DMS114 treated with DMSO at 0.1 percent for 48 hours (cell line): ENCODE measurements around the gene RAB11FIP4.

ENCODE experiments used
- DNase-seq: peaks from one replicate; lab custom pipeline; 2025; ENCODE audit not compliant: unreplicated experiment; lab: John Stamatoyannopoulos, UW

RAB11FIP4 gene

GRCh38 chr17:31537565-31538011, 146.1 kb downstream of the RAB11FIP4 start:
- DNase-seq: no peak

- DNase-seq: no peak
Observed at GRCh38 chr17:31538080-31538762, 146.7 kb downstream of the RAB11FIP4 start.

GRCh38 chr17:31540602-31541307, 149.3 kb downstream of the RAB11FIP4 start:
- DNase-seq: no peak

- DNase-seq: no peak
Observed at GRCh38 chr17:31541559-31541958, 150.1 kb downstream of the RAB11FIP4 start.

GRCh38 chr17:31544186-31544585, 152.7 kb downstream of the RAB11FIP4 start:
- DNase-seq: no peak

GRCh38 chr17:31546650-31547049, 155.2 kb downstream of the RAB11FIP4 start:
- DNase-seq: no peak

GRCh38 chr17:31548709-31549108, 157.2 kb downstream of the RAB11FIP4 start:
- DNase-seq: no peak

- no peak for DNase-seq
Observed at GRCh38 chr17:31549121-31549524, 157.6 kb downstream of the RAB11FIP4 start.

- DNase-seq: peak; percentile 75
Observed at GRCh38 chr17:31549525-31550388, 158.3 kb downstream of the RAB11FIP4 start.

GRCh38 chr17:31550389-31551056, 159.0 kb downstream of the RAB11FIP4 start:
- DNase-seq: peak; percentile 8

- DNase-seq: no peak
Observed at GRCh38 chr17:31552568-31552967, 161.1 kb downstream of the RAB11FIP4 start.

- DNase-seq: no peak
Observed at GRCh38 chr17:31553506-31553905, 162.0 kb downstream of the RAB11FIP4 start.

- DNase-seq: no peak
Observed at GRCh38 chr17:31554930-31555329, 163.5 kb downstream of the RAB11FIP4 start.

- no peak for DNase-seq
Observed at GRCh38 chr17:31556969-31557645, 165.6 kb downstream of the RAB11FIP4 start.

- DNase-seq: peak; percentile 56
Observed at GRCh38 chr17:31558748-31559583, 167.5 kb downstream of the RAB11FIP4 start.

- DNase-seq: no peak
Observed at GRCh38 chr17:31559584-31560501, 168.4 kb downstream of the RAB11FIP4 start.

GRCh38 chr17:31560616-31561235, 169.3 kb downstream of the RAB11FIP4 start:
- DNase-seq: no peak
